GM12878 (cell line): Measurements from ENCODE around the gene ZFP36. TPM values are rescaled to one million over a fixed set of nuclear protein-coding genes. Genes with fewer than 3 reads are reported as not detected.

Experiments used
- ATF7 ChIP-seq: fragments of 450-650 bp; IDR thresholded peaks from 2 replicates; pipeline ENCODE4 v1.6.1; 2016; ENCODE audit warnings: low read depth, mild to moderate bottlenecking
- BMI1 ChIP-seq: fragments of 450-650 bp; IDR thresholded peaks from 2 replicates; pipeline ENCODE4 v1.6.1; 2016; ENCODE audit warnings: mild to moderate bottlenecking, moderate library complexity, borderline replicate concordance
- EP300 ChIP-seq, 2 experiments: fragments of 150-350 bp in 1 of 2; IDR thresholded peaks; 2 replicates each; pipeline ENCODE4 v1.6.1; 2011 to 2012; ENCODE audit warnings: low read depth in 2 of 2, low read length in 2 of 2, borderline replicate concordance in 1 of 2, improper control_type of control experiment in 1 of 2, inconsistent platforms in 1 of 2; ENCODE audit not compliant: control insufficient read depth in 1 of 2
- GATAD2B ChIP-seq: fragments of 450-650 bp; conservative IDR thresholded peaks from 2 replicates; pipeline ENCODE4 v1.6.1; 2017; ENCODE audit warnings: low read depth, mild to moderate bottlenecking, moderate library complexity
- IKZF1 ChIP-seq: fragments of 450-650 bp; conservative IDR thresholded peaks from 2 replicates; pipeline ENCODE4 v1.6.1; 2017; ENCODE audit warnings: antibody characterized with exemption, mild to moderate bottlenecking
- JUND ChIP-seq: IDR thresholded peaks from 2 replicates; pipeline ENCODE4 v1.6.1; 2012; ENCODE audit warnings: low read depth, mild to moderate bottlenecking, low read length, improper control_type of control experiment, moderate library complexity
- KLF5 ChIP-seq: fragments of 450-650 bp; IDR thresholded peaks from 2 replicates; pipeline ENCODE4 v1.6.1; 2014; ENCODE audit warnings: mild to moderate bottlenecking; ENCODE audit not compliant: partially characterized antibody
- PAX8 ChIP-seq: fragments of 450-650 bp; IDR thresholded peaks from 2 replicates; pipeline ENCODE4 v1.6.1; 2017; ENCODE audit warnings: mild to moderate bottlenecking, moderate library complexity
- POLR2AphosphoS5 ChIP-seq: IDR thresholded peaks from 2 replicates; pipeline ENCODE4 v1.6.1; 2011; ENCODE audit warnings: mild to moderate bottlenecking, low read length, inconsistent platforms
- POU2F2 ChIP-seq: IDR thresholded peaks from 3 replicates; pipeline ENCODE4 v1.6.1; 2011; ENCODE audit warnings: low read depth, mild to moderate bottlenecking, low read length, borderline replicate concordance
- RFX5 ChIP-seq: IDR thresholded peaks from 2 replicates; pipeline ENCODE4 v1.6.1; 2011; ENCODE audit warnings: low read depth, low read length, improper control_type of control experiment
- SP1 ChIP-seq: IDR thresholded peaks from one replicate; pipeline ENCODE4 v1.6.1; 2011; ENCODE audit warnings: low read depth, low read length
- SRF ChIP-seq, 2 experiments: IDR thresholded peaks; 2 replicates each; pipeline ENCODE4 v1.6.1; 2011; ENCODE audit warnings: low read depth in 2 of 2, low read length in 2 of 2, mild to moderate bottlenecking in 1 of 2, moderate library complexity in 1 of 2
- polyA plus RNA-seq, 11 experiments: library from polyadenylated mRNA; depleted of rRNA in 4 of 11; unstranded in 6 of 11; stranded (reverse) in 5 of 11; fragments of >200 nt; fragmentation: Nextera tagmentation in 4 of 11; fragmentation: Illumina TruSeq in 1 of 11; extraction: Ambion mirVana in 4 of 11; extraction: Trizol in 1 of 11; gene quantifications; 1 replicate in 1 of 11; 2 replicates in 10 of 11; pipeline versions ENCODE4 v1.2.1 to v1.2.3, GENCODE V29; 2011 to 2016; ENCODE audit warnings: inconsistent platforms in 2 of 11, missing spikeins in 2 of 11, low read depth in 1 of 11
- total RNA-seq, 4 experiments: library from RNA; depleted of rRNA in 3 of 4; stranded (reverse); fragments of >200 nt in 3 of 4; fragmentation: Illumina TruSeq in 1 of 4; extraction: Trizol in 1 of 4; gene quantifications; 2 replicates each; pipeline versions ENCODE4 v1.2.1 to v1.2.3, GENCODE V29; 2013 to 2021
- TF ChIP-seq, protein P1 (sequence below): fragments of 450-650 bp; IDR thresholded peaks from 2 replicates; pipeline ENCODE4 v1.6.1; 2017; ENCODE audit warnings: mild to moderate bottlenecking, moderate library complexity
- TF ChIP-seq, protein P2 (sequence below): fragments of 450-650 bp; IDR thresholded peaks from 2 replicates; pipeline ENCODE4 v1.6.1; 2016; ENCODE audit warnings: mild to moderate bottlenecking
- TF ChIP-seq, protein P3 (sequence below): IDR thresholded peaks from 2 replicates; pipeline ENCODE4 v1.6.1; 2012; ENCODE audit warnings: improper control_type of control experiment, low read depth, low read length; ENCODE audit not compliant: insufficient replicate concordance

The ZFP36 gene
- total and polyA plus RNA-seq, 10 of the 15 experiments (the other 5 are each of a cell fraction or from before 2014, with no cell fraction given): 5.3 to 55.0 (median 18.1) TPM

DNA sequence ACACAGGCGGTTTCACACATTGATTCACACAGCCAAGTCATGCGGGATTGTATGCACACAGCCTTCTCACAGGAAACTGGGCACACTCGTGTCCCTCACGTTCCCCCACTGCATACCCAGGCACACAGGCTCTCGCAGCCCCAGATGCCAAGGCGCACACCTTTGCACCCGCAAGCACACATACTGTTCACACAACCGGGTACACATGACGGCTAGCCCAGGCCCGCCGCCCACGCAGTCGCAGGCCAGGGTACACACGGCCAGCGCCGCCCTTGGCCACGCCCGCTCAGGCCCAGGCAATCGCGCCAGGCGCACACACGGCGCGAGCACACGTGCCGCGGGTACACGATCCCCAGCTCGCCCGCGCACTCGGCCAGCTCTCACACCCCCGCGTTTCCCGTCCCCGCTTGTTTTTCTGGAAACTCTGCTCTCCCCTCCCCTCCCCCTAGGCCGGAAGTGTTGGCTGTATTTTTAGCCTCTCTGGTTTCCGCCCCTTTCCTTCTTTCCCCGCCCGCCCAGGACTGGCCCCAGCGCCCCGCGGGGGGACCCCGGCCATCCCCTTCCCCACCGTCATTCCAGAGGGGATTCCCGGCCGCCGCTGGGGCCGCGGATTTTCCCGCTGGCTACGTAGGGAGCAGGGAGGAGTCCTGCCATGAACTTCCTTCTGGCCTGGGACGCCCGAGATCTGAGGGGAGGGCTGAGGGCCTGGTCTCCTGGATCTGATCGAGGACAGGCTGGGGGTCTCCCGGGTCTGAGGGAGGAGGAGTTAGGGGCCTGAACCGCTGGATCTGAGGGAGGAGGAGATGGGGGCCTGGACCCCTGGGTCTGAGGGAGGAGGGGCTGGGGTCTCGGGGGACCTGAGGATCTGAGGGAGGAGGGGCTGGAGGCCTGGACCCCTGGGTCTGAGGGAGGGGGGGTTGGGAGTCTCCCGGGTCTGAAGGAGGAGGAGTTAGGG is 4.0 kb upstream of the ZFP36 start (continued):
- TF ChIP-seq RFX5 (0 out of 2 replicates have a peak, but pooled peaks have one; percentile 44), IKZF1 (peak; percentile 96), JUND (no peak), KLF5 (no peak), BMI1 (peak; percentile 21; the same call in 1 of the 2 replicates), EP300 (IDR thresholded peaks at IDR 0.05; ENCODE audit: borderline replicate concordance in 1 of 2, control insufficient read depth in 1 of 2, low read depth in 2 of 2, low read length in 2 of 2) (peak; percentile 55 to 79; a peak in 3 of 4 replicates), SP1 (peak; percentile 84), PAX8 (peak; percentile 100), SRF (IDR thresholded peaks at IDR 0.05; ENCODE audit: low read depth in 2 of 2, low read length in 2 of 2) (no peak), ATF7 (peak; percentile 64; the same call in 1 of the 2 replicates), POLR2AphosphoS5 (peak; percentile 51), GATAD2B (peak; percentile 98), POU2F2 (peak; percentile 69; the same call in 1 of the 3 replicates)
- TF ChIP-seq, protein P1, sequence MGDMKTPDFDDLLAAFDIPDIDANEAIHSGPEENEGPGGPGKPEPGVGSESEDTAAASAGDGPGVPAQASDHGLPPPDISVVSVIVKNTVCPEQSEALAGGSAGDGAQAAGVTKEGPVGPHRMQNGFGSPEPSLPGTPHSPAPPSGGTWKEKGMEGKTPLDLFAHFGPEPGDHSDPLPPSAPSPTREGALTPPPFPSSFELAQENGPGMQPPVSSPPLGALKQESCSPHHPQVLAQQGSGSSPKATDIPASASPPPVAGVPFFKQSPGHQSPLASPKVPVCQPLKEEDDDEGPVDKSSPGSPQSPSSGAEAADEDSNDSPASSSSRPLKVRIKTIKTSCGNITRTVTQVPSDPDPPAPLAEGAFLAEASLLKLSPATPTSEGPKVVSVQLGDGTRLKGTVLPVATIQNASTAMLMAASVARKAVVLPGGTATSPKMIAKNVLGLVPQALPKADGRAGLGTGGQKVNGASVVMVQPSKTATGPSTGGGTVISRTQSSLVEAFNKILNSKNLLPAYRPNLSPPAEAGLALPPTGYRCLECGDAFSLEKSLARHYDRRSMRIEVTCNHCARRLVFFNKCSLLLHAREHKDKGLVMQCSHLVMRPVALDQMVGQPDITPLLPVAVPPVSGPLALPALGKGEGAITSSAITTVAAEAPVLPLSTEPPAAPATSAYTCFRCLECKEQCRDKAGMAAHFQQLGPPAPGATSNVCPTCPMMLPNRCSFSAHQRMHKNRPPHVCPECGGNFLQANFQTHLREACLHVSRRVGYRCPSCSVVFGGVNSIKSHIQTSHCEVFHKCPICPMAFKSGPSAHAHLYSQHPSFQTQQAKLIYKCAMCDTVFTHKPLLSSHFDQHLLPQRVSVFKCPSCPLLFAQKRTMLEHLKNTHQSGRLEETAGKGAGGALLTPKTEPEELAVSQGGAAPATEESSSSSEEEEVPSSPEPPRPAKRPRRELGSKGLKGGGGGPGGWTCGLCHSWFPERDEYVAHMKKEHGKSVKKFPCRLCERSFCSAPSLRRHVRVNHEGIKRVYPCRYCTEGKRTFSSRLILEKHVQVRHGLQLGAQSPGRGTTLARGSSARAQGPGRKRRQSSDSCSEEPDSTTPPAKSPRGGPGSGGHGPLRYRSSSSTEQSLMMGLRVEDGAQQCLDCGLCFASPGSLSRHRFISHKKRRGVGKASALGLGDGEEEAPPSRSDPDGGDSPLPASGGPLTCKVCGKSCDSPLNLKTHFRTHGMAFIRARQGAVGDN: peak; percentile 91
- TF ChIP-seq, protein P2, sequence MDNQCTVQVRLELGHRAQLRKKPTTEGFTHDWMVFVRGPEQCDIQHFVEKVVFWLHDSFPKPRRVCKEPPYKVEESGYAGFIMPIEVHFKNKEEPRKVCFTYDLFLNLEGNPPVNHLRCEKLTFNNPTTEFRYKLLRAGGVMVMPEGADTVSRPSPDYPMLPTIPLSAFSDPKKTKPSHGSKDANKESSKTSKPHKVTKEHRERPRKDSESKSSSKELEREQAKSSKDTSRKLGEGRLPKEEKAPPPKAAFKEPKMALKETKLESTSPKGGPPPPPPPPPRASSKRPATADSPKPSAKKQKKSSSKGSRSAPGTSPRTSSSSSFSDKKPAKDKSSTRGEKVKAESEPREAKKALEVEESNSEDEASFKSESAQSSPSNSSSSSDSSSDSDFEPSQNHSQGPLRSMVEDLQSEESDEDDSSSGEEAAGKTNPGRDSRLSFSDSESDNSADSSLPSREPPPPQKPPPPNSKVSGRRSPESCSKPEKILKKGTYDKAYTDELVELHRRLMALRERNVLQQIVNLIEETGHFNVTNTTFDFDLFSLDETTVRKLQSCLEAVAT: peak; percentile 21; the same call in 1 of the 2 replicates
- TF ChIP-seq, protein P3, sequence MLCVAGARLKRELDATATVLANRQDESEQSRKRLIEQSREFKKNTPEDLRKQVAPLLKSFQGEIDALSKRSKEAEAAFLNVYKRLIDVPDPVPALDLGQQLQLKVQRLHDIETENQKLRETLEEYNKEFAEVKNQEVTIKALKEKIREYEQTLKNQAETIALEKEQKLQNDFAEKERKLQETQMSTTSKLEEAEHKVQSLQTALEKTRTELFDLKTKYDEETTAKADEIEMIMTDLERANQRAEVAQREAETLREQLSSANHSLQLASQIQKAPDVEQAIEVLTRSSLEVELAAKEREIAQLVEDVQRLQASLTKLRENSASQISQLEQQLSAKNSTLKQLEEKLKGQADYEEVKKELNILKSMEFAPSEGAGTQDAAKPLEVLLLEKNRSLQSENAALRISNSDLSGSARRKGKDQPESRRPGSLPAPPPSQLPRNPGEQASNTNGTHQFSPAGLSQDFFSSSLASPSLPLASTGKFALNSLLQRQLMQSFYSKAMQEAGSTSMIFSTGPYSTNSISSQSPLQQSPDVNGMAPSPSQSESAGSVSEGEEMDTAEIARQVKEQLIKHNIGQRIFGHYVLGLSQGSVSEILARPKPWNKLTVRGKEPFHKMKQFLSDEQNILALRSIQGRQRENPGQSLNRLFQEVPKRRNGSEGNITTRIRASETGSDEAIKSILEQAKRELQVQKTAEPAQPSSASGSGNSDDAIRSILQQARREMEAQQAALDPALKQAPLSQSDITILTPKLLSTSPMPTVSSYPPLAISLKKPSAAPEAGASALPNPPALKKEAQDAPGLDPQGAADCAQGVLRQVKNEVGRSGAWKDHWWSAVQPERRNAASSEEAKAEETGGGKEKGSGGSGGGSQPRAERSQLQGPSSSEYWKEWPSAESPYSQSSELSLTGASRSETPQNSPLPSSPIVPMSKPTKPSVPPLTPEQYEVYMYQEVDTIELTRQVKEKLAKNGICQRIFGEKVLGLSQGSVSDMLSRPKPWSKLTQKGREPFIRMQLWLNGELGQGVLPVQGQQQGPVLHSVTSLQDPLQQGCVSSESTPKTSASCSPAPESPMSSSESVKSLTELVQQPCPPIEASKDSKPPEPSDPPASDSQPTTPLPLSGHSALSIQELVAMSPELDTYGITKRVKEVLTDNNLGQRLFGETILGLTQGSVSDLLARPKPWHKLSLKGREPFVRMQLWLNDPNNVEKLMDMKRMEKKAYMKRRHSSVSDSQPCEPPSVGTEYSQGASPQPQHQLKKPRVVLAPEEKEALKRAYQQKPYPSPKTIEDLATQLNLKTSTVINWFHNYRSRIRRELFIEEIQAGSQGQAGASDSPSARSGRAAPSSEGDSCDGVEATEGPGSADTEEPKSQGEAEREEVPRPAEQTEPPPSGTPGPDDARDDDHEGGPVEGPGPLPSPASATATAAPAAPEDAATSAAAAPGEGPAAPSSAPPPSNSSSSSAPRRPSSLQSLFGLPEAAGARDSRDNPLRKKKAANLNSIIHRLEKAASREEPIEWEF: peak; percentile 60
